ENCODE results near the gene RABEP1.
A peak's percentile ranks its signal among the peaks of the same experiment; 100 is the strongest.
"Not testable (repeated sequence)": the region's sequence is repeated elsewhere in the genome, so short reads cannot be mapped to it uniquely, and the experiment has no call there.

Gene RABEP1, protein sequence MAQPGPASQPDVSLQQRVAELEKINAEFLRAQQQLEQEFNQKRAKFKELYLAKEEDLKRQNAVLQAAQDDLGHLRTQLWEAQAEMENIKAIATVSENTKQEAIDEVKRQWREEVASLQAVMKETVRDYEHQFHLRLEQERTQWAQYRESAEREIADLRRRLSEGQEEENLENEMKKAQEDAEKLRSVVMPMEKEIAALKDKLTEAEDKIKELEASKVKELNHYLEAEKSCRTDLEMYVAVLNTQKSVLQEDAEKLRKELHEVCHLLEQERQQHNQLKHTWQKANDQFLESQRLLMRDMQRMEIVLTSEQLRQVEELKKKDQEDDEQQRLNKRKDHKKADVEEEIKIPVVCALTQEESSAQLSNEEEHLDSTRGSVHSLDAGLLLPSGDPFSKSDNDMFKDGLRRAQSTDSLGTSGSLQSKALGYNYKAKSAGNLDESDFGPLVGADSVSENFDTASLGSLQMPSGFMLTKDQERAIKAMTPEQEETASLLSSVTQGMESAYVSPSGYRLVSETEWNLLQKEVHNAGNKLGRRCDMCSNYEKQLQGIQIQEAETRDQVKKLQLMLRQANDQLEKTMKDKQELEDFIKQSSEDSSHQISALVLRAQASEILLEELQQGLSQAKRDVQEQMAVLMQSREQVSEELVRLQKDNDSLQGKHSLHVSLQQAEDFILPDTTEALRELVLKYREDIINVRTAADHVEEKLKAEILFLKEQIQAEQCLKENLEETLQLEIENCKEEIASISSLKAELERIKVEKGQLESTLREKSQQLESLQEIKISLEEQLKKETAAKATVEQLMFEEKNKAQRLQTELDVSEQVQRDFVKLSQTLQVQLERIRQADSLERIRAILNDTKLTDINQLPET

DNA sequence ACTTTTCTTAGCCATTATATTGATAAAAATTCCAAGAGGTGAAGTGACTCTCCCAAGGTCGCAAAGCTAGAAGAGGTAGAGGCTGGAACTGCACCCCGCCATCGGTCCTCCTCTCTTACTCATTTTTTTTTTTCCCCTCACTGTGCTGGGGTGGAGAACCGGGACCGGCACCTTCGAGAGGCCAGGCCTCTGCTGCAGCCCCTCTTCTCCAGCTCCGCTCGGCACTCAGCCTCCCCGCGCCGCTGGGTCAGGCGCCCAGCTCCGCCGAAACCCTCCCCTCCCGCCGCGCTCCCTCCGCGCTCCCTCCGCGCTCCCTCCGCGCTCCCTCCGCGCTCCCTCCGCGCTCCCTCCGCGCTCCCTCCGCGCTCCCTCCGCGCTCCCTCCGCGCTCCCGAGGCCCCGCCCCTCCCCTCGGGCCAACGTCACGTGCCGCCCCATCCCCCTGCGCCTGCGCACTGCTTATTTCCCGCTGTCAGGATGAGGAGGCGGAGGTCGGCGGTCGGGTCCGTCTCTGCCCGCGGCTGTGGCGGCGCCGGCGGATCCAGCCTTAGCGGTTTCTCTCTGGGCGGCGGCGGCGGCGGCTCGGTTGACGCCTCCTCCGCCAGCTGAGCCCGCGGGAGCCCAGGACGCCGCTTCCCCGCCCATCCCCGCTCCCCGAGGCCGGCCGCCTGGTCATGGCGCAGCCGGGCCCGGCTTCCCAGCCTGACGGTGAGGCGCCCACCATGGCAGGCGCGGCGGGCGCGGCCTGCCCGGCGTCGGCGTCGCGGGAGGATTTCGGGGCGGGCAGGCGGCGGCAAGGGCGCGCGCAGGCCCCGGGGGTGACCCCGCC, at the start of gene RABEP1:
RABEP1 (plus strand) TSS at position 471 of the 828 bp plus-strand sequence; CDS start at position 674, 203 bp downstream.
- DNase-seq, result peak; percentile 74

DNA sequence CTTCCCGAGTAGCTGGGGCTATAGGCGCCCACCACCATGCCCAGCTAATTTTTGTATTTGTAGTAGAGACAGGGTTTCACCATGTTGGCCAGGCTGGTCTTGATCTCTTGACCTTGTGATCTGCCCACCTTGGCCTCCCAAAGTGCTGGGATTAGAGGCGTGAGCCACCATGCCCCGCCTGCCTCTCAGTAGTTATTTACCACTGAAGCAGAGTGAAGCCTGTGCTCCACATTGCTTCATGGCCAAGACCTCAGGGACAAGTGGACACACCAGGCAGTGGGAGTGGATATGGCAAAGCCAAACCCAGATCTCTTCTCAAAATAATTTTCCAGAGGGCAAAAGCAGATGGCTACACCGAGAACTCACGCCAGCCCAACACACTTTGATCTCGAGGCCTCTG, 48.6 kb upstream of the RABEP1 start:
- not testable (repeated sequence) for DNase-seq

DNA sequence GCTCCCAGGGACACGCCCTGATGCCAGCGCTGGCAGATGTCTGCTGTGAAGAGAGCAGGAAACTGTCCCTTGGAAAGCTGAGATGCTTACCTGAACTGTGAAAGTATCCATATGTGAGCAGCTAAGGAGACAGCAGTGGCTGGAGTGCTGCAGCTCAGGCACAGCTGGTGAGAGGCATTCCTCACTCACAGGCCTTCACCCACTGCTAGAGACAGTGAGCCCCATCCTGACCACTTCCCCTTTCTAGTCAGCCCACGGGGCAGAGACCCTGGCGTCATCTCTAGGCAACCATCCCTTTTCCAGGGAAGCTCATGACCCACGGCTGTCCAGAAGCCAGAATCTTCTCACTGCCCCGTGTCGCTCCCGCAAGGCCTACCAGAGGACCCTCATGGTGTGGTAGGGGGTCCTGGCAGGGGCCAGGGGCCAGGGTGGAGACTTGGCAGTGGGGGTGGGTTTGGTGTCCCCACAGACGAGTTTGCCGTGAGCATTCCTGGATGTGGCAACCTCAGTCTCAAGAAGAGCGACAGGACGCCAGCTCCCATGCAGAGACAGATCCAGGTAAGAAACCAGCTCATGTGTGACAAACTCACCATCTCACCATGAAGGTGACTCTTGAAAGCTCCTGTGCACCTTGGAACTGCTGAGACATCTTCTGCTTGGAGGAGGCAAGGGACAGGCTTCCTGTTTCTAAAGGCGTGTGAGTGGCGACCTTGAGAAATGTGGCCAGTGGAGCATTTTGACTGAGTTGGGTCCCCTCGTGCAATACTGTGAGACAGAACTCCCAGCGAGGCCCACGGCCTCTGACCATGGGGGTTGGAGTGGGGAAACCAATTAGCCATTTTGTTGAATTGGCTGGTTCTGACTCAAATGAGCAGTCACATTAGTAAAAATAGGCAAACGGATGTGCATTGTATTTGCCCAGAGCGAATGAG, 47.2 kb upstream of the RABEP1 start, which contains the start of gene SCIMP:
SCIMP (minus strand) TSS at position 216 of the 932 bp plus-strand sequence; CDS start at position 111, 105 bp downstream.
- DNase-seq, result no peak

DNA sequence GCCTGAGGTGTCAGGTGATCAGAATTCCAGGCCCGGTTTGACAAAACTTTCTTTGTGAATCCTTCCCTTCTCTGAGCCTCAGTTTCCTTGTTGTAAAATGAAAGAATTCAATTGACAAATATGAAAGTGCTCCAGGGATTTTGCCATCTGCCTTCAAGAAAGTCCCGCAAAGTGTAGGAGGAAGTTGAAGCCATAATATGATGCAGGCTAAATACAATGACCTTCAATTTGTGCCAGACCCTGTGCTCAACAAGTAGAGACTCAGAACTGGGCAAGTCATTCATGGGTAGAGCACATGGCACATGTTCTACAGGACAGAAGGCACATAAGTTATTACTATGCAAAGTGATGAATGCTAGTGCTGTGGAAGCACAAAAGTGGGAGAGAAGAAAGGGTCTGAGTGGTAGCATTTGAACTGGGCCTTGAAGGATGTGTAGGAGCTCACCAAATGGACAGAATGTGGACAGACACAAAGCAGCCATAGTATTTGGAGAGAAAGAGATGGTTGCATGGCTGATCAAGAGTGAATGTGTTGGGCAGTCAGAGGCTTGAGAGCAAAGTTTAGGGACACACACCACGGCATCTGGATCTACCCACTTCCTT, 45.0 kb upstream of the RABEP1 start:
- no peak for DNase-seq

DNA sequence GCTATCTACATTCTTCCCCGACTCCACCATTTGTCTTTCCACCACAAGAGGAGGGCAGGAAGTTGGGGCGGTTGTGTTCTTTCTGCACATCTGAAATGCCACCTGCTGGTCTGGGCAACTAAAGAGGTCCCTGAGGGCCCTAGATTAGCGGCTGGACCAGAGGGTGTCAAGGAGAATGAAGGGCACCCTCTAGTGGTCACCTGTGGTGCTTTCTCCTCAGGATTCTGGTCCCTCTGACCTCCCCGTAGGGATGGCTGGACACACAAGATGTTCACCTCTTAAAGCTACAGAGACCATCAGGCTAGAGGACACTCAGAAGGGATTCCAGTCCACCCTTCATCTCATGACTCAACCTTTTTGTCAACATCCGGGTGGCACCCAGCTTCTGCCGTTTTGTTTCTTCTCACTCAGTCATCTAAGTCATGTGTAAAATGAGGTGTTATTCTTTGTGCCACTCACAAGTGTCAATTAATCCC, 44.5 kb upstream of the RABEP1 start:
- DNase-seq, result no peak

DNA sequence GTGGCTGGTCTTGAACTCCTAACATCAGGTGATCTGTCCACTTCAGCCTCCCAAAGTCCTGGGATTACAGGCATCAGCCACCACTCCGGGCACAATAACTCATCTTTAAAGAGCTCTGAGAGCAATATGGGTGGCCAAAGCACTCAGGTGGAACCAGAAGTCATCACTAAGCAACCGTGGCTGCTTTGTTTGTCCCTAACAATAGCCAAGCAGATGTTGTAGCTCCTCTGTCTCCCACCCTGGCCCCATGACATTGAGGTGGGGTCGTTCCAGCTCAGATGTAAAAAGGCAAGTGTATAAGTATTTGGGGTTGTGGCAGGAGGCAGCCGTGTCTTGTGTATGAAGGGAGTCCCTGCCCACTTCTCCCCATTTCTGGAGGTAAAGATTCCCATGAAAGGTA, 43.8 kb upstream of the RABEP1 start:
- DNase-seq, result no peak

DNA sequence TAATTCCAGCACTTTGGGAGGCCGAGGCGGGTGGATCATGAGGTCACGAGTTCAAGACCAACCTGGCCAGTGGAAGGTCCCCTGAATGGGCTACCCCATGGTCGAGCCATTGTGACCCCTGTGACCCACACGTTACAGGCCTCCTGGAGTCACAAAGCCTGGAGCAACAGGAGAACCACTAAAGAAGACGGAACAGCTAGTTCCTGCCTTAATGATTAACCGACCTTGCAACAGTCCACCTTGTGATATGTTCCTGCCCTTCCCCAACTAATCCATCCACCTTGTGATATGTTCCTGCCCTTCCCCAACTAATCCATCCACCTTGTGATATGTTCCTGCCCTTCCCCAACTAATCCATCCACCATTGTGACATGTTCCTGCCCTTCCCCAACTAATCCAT, 42.3 kb upstream of the RABEP1 start:
- not testable (repeated sequence) for DNase-seq

DNA sequence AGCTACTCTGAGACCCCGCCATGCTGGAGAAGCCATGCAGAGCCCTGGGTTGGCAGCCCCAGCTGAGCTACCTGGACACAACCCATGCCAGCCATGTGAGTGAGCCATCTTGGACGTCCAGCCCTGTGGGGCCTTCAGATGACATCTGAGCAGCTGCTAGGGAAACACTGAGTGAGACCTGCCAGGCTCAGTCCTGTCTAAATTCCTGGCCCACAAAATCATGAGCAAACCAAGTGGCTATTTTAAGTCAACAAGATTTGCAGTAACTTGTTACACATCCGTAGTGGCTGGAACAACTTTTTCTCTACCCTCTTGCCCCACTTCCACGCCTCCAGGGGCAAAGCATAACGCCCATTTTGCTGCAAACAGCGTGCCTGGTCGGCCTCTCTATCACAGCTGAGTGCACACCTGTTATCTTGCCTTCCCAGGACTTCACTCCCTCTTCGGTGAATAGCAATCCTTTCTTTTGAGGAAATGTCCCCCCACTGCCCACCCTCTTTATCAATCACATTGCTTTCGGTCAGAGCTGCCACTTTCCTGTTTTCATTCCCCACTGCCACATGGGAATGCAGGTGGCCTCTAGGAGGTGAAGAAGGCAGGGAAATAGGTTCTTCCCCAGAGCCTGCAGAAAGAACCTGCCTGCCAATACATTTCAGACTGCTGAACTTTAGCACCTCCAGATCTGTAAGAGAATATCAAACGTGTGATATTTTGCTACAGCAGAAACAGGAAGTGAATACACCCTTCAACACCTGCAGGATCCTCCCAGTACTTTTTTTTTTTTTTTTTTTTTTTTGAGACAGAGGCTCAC, 40.0 kb upstream of the RABEP1 start:
- no peak for DNase-seq

DNA sequence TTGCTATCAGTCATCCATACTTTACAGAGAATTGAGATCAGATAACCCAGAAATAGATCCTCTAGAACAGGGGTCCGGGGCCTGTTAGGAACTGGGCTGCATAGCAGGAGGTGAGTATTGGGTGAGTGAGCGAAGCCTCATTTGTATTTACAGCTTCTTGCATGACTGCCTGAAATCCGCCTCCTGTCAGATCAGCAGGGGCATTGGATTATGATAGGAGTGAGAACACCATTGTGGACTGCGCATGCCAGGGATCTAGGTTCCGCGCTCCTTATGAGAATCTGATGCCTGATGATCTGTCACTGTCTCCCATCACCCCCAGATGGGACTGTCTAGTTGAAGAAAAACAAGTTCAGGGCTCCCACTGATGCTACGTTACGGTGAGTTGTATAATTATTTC, 34.5 kb upstream of the RABEP1 start:
- no peak for DNase-seq

DNA sequence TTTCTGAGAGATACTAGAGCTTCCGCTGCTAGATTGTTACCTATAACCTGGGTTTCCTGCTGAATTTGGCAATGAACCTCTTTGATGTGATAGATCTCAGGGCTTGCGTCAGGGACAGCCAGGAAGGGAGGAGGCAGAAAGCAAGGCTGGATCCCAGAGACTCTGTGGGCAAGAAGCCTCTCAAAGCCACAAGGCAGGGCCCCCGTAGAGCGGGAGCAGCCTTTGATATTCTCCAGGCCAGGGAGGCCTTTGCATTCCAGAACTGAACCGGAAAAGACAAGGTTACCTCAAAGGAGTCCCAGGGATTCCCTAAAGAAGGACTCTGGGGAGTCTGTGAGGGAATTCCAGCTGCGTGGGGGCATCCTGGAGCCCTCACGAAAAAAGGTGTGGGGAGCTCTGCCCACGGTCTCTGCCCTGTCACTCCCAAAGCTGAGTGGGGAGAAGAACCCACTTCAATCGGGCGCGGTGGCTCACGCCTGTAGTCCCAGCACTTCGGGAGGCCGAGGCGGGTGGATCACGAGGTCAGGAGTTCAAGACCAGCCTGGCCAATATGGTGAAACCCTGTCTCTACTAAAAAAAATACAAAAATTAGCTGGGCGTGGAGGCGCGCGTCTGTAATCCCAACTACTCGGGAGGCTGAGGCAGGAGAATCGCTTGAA, 33.1 kb upstream of the RABEP1 start:
- DNase-seq, result no peak

DNA sequence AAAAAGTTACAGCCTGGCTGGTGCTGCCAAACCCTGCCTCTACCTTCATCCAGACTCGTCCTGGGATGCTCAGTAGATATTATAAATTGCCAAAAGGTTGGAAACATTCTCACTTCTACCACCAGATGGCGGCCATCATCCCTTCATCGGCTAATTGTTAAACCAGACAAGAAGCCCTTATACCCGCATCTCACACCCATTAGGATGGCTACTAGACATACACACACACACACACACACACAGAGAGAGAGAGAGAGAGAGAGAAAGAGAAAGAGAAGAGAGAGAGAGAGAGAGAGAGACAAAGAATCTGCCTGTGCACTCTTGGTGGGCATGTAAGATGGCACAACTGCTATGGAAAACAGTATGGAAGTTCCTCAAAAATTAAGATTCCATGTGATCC, 32.5 kb upstream of the RABEP1 start:
- DNase-seq, result peak; percentile 25

DNA sequence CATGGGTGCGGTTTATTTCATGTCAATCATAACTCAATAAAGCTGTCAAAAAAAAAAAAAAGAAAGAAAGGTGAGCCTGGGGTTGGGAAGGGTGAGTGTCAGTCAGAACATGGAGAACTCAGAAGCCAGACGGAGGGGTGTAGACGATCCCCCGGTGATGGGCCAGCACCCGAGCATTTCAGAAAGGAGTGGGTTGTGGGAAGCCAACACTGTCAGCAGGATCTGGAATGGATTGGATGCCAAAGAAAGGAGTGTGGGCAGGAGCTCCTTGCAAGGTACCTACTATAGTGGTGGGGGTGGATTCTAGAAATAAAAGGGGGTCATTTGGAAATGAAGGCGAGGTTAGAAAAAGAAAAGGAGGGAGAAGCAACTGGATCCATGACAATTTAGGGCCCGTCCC, 27.7 kb upstream of the RABEP1 start:
- DNase-seq, result no peak

DNA sequence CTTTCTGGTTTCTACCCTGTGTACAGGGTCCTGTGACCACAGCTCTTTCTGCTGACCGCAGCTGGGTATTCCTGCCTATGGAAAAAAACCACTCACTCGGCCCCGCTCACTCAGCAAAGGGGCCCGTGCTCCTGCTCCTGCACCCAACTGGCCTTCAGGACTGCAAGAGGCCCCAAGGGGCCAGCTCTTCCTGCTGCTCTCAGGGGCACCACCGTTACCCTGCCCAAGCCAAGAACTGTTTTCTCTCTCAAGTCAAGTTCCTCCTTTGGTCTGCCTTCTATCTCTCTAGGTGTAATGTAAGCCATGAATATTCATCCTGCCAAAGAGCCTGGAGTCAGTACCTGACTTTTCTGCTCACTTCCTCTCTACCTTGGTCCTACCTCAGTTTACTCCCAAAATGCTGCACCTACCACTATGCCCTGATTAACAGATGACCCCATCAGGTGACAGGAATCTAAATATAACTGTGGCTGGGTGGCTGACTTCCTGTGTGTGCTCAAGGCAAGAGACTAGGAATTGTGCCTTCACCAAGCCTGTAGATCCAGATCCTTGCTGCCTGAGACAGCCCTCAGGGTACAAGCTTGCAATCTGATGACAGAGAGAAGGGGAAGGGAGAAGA, 27.1 kb upstream of the RABEP1 start:
- no peak for DNase-seq

DNA sequence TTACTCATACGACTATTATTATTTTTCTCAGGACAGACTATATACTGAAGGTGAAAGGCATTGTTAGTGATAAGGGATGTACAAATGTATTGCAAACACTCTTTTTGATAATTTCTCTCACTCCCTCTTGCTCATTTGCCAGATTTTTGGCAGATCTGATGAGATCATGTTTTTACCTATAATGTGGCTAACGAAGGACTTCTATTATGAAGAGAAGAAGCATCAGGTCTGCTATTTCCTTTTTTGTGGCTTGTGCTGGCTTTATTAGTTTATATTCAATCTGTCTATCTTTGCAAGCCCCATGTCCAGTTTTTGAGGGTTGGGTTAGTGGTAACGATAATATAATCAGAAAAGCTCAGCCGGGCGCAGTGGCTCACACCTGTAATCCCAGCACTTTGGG, 25.0 kb upstream of the RABEP1 start:
- DNase-seq, result no peak

DNA sequence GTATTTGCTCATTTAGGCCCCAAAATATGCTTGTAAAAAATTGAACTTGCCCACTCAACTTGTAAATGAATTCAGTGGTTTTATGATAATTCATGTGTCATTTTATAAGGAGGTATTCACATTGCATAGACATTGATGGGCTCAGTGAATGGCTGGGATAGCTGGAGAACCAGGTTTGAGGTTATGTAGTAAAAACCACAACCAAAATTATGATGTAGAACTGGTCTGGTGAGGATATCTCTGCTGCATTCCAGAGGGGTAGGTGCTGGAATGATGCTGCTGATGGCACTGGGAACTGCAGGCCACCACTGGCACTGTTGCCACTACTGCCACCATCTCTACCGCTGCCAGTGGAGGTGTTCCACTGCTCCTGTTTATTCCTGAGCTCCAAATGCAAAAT, 21.5 kb upstream of the RABEP1 start:
- DNase-seq, result no peak

DNA sequence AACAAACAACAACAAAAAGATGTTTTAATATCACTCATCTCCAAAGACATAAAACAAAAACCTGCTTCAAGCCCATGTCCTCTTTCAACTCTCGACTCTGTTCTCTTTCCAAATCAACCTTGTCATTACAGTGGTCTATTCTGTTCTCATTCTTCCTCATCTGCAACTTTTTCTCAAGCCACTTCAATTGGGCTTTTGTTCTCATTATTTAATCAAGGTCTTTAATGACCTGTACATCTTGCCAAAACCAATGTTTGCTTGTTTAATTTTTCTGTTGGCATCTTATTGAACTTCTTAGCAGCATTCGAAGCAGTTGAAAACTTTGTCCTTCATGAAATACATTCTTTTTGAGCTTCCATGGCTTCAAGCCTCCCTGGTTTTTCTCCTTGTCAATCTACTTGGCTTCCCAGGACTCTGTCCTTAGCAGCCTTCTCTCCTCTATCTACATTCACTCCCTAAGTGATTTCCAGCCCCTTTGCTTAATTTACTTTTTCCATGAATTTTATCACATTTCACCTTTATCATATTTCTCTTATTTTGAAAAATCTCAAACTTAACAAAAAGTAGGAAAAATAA, 19.6 kb upstream of the RABEP1 start:
- no peak for DNase-seq

DNA sequence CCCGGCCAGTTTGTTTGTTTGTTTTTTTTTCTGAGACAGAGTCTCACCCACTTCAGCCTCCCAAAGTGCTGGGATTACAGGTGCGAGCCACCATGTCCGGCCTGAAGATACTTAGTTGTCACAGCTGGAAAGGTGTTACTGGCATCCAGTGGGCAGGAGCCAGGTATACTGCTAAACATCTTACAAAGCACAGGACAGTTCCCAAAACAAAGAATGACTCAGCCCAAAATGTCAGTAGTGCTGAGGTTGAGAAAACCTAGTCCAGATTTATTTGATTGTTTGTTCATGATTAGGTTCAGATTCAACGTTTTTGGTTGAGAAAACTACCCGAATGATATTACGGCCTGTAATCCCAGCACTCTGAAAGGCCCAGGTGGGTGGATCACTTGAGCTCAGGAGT, 18.6 kb upstream of the RABEP1 start:
- DNase-seq, result no peak

DNA sequence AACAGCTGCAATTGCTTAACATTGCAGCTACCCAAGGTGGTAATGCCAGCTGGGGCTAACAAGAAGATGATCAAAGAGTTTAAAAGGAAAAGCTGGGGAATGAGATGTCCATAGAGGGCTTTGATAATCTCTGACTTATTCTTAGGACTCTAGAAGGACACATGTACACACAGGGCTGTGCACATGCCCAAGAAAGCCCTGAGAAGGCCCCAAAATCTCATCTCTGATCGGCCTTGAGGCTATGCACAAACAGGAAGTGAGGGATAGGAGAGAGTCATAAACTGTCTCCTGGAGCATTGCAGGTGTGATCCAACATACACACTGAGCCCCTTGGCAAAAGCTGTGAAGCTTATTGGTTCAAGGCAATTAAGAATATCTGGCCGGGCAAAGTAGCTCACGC, 17.2 kb upstream of the RABEP1 start:
- no peak for DNase-seq
